Gastrocnemius medialis (tissue), 4 donors: ENCODE data around the gene THRA. TPM values are rescaled to one million over a fixed set of nuclear protein-coding genes. Genes with fewer than 3 reads are reported as not detected.

ENCODE experiments used
- ATAC-seq, 2 donors: fragments of 150-250 bp; one replicate each; pipeline ENCODE4 v1.9.1; 2016
- DNase-seq, 2 donors: peaks; one replicate each; pipeline ENCODE4 v3.0.0-alpha.2; 2019
- H3K27ac ChIP-seq, 4 donors: fragments of 200-600 bp; sonication (generic); 1 replicate in 1 of 4; 2 replicates in 3 of 4; pipeline ENCODE4 v1.5.1; 2016 to 2018; ENCODE audit warnings: mild to moderate bottlenecking in 2 of 4, moderate library complexity in 1 of 4
- H3K27me3 ChIP-seq, 3 donors: fragments of 200-600 bp; sonication (generic) in 2 of 3; 1 replicate in 1 of 3; 2 replicates in 2 of 3; pipeline versions ENCODE4 v1.5.1 to v1.6.0; 2016 to 2019; ENCODE audit warnings: mild to moderate bottlenecking in 1 of 3, moderate library complexity in 1 of 3
- H3K36me3 ChIP-seq, 2 donors: fragments of 200-600 bp; sonication (generic) in 1 of 2; one replicate each; pipeline ENCODE4 v1.5.1; 2017 to 2018
- H3K4me1 ChIP-seq, 2 donors: fragments of 200-600 bp; sonication (generic) in 1 of 2; one replicate each; pipeline ENCODE4 v1.5.1; 2016 to 2017; ENCODE audit warnings: mild to moderate bottlenecking in 2 of 2
- H3K4me3 ChIP-seq, 4 donors: fragments of 200-600 bp; sonication (generic) in 3 of 4; 1 replicate in 1 of 4; 2 replicates in 3 of 4; pipeline ENCODE4 v1.5.1; 2016 to 2019; ENCODE audit warnings: mild to moderate bottlenecking in 2 of 4
- H3K9me3 ChIP-seq, 3 donors: fragments of 200-600 bp; sonication (generic) in 2 of 3; 1 replicate in 1 of 3; 2 replicates in 2 of 3; pipeline ENCODE4 v1.5.1; 2016 to 2019
- CTCF ChIP-seq, 5 experiments: fragments of 450-650 bp in 3 of 5; fragments of 200-600 bp in 2 of 5; sonication (generic) in 2 of 5; IDR thresholded peaks in 4 of 5; conservative IDR thresholded peaks in 1 of 5; 1 replicate in 4 of 5; 2 replicates in 1 of 5; pipeline ENCODE4 v1.5.1; 2016 to 2019; ENCODE audit warnings: antibody characterized with exemption in 5 of 5, mild to moderate bottlenecking in 3 of 5, moderate library complexity in 3 of 5
- POLR2A ChIP-seq, 2 donors: fragments of 450-650 bp; IDR thresholded peaks; one replicate each; pipeline ENCODE4 v1.6.1; 2017; ENCODE audit warnings: antibody characterized with exemption in 2 of 2, mild to moderate bottlenecking in 2 of 2, moderate library complexity in 2 of 2
- in situ Hi-C, 4 donors: fragments of 200-750 bp; cut with MboI; loops; one replicate each; pipeline versions ENCODE4 v1.15.0 to v1.8.0; 2017; ENCODE audit warnings: low sequenced_read_pairs in 4 of 4
- intact Hi-C: fragments of 100-400 bp; cut with DNase I; formaldehyde crosslinking; loops from one replicate; pipeline ENCODE4 v1.15.1; 2023; ENCODE audit warnings: low total_unique reads
- total RNA-seq, 4 donors: library from RNA; depleted of rRNA; stranded (reverse); fragments of >200 nt; gene quantifications; one replicate each; pipeline versions ENCODE4 v1.1.0 to v1.2.3, GENCODE V29; 2016

The THRA gene
- total RNA-seq, 4 donors from 2014 or later, result 42.2 to 71.6 (median 48.2) TPM

DNA sequence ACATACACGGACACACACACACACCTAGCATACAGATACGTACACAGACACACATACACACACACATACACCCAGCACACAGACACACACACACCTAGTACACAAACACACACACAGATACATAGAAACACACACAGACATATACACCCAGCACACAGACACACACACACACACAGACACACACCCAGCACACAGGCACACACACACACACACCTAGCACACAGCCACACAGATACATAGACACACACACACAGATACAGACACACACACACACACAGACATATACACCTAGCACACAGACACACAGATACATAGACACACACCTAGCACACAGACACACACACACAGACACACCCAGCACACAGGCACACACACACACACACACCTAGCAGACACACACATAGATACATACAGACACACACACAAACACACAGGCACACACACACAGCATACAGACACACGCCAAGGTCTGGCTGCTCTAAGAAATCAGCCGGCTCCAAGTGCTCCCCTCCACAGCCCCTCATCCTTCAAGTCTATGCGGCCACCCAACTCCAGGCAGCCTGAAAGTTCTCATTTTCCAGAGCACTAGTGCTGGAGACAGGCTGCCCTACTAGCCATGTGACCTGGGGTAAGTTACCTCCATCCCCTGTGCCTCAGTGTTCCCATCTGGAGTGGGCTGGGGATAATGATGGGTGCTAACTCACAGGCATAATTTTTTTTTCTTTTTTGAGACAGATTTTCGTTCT lies 24.5 kb downstream of the THRA start:
- TF ChIP-seq CTCF (IDR thresholded peaks at IDR 0.05 in 4 of 5, conservative IDR thresholded peaks at IDR 0.05 in 1 of 5), result no peak
- no peak for TF ChIP-seq POLR2A (IDR thresholded peaks at IDR 0.05)
- H3K4me1 ChIP-seq, result peaks cover 26 to 28% of the 10 kb centered on the region in 2 donors

GRCh38 chr17:40087903-40088718 lies 25.3 kb downstream of the THRA start:
- in situ Hi-C loops, result no loop called here
- H3K27ac ChIP-seq, result peak overlapping the region; percentile 29 to 98 (median 84)
- intact Hi-C loops, result loop anchor here (2.0 kb wide), 1 partner anchor 75 kb away; no protein-coding TSS in a partner anchor

More for the DNA sequence above, 24.5 kb downstream of the THRA start:
- in situ Hi-C loops, result no loop called here
- ATAC-seq (no peak), DNase-seq (no peak)
- H3K4me3 ChIP-seq, result no peak overlapping the region
- H3K36me3 ChIP-seq, result peaks cover 0 to 64% of the 10 kb centered on the region in 2 donors
- peak overlapping the region; percentile 69 to 98 (median 84) for H3K27ac ChIP-seq
- H3K9me3 ChIP-seq, result no peaks in the 10 kb centered on the region
- H3K27me3 ChIP-seq, result no peaks in the 10 kb centered on the region
- intact Hi-C loops, result loop anchor here (2.0 kb wide), 1 partner anchor 74 kb away; no protein-coding TSS in a partner anchor

DNA sequence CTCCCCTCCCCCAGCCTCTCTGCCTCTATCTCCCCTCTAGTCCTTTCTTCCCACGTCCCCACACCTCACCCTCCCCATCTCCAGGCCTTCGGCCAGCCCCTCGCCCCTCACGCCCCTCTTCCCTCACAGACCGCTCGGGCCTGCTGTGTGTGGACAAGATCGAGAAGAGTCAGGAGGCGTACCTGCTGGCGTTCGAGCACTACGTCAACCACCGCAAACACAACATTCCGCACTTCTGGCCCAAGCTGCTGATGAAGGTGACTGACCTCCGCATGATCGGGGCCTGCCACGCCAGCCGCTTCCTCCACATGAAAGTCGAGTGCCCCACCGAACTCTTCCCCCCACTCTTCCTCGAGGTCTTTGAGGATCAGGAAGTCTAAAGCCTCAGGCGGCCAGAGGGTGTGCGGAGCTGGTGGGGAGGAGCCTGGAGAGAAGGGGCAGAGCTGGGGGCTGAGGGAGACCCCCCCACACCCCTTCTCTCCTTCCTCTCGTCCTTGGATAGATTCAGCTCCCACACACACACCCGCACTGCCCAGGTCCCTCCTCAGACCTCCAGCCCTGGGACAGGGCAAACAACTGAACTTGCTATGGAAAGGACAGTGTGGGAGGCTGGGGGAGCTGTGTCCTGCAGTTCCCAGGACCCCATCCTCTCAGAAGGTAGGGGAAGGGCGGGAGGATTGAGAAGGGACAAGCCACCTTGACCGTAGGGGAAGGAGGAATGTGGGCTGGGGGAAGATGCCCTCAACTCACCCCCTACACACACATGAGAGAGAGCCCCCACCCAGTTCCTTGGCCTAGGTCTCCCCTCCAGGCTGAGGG lies 26.5 kb downstream of the THRA start:
- Histone ChIP-seq H3K36me3 (peaks cover 0 to 70% of the 10 kb centered on the region in 2 donors), H3K4me3 (no peak overlapping the region), H3K9me3 (no peaks in the 10 kb centered on the region), H3K27me3 (no peaks in the 10 kb centered on the region), H3K27ac (peak overlapping the region; percentile 94 to 100 (median 98)), H3K4me1 (peaks cover 39 to 47% of the 10 kb centered on the region in 2 donors)
- no peak for DNase-seq
- no peak for TF ChIP-seq CTCF (IDR thresholded peaks at IDR 0.05 in 4 of 5, conservative IDR thresholded peaks at IDR 0.05 in 1 of 5)
- no peak for TF ChIP-seq POLR2A (IDR thresholded peaks at IDR 0.05)
- no peak for ATAC-seq
- in situ Hi-C loops (no loop called here), intact Hi-C loops (no loop called here)

More at GRCh38 chr17:40087903-40088718, 25.3 kb downstream of the THRA start:
- no peaks in the 10 kb centered on the region for H3K27me3 ChIP-seq
- peaks cover 0 to 72% of the 10 kb centered on the region in 2 donors for H3K36me3 ChIP-seq
- H3K9me3 ChIP-seq, result no peaks in the 10 kb centered on the region
- ATAC-seq (no peak), DNase-seq (no peak)
- H3K4me1 ChIP-seq, result peaks cover 32 to 37% of the 10 kb centered on the region in 2 donors
- TF ChIP-seq POLR2A (IDR thresholded peaks at IDR 0.05), result no peak
- TF ChIP-seq CTCF (IDR thresholded peaks at IDR 0.05 in 4 of 5, conservative IDR thresholded peaks at IDR 0.05 in 1 of 5), result no peak
- H3K4me3 ChIP-seq, result no peak overlapping the region
